Epithelial cell of proximal tubule (primary cell): ENCODE results near the gene SCAPER. TPM values are rescaled to one million over a fixed set of nuclear protein-coding genes. Genes with fewer than 3 reads are reported as not detected.

Experiments
- DNase-seq: peaks from one replicate; pipeline ENCODE4 v3.0.0-alpha.2; 2011; ENCODE audit warnings: low read depth
- H3K4me3 ChIP-seq: 2 replicates; pipeline ENCODE4 v1.5.1; 2011; ENCODE audit warnings: low read depth, mild to moderate bottlenecking, low read length
- CTCF ChIP-seq: conservative IDR thresholded peaks from 2 replicates; pipeline ENCODE4 v1.5.1; 2012; ENCODE audit warnings: low read depth, mild to moderate bottlenecking, low read length
- total RNA-seq: library from RNA; depleted of rRNA; stranded (reverse); fragments of >200 nt; gene quantifications from 2 replicates; pipeline ENCODE4 v1.2.3, GENCODE V29; 2015

SCAPER gene
- total RNA-seq, 1 donor from 2014 or later: 13.3 TPM

- no peak for DNase-seq
- no peak for TF ChIP-seq CTCF
- H3K4me3 ChIP-seq: no peak overlapping the region
Observed at GRCh38 chr15:76483752-76484151, 421.4 kb downstream of the SCAPER start.

GRCh38 chr15:76483018-76483417 is 422.1 kb downstream of the SCAPER start:
- TF ChIP-seq CTCF: no peak

GRCh38 chr15:76480267-76480666 is 424.9 kb downstream of the SCAPER start:
- no peak overlapping the region for H3K4me3 ChIP-seq
- no peak for TF ChIP-seq CTCF
- DNase-seq: no peak

More at GRCh38 chr15:76483018-76483417, 422.1 kb downstream of the SCAPER start:
- H3K4me3 ChIP-seq: no peak overlapping the region
- no peak for DNase-seq

- H3K4me3 ChIP-seq: no peak overlapping the region
- DNase-seq: no peak
- no peak for TF ChIP-seq CTCF
Observed at GRCh38 chr15:76470691-76471090, 434.4 kb downstream of the SCAPER start.

GRCh38 chr15:76468722-76469121 is 436.4 kb downstream of the SCAPER start:
- TF ChIP-seq CTCF: no peak
- no peak for DNase-seq
- no peak overlapping the region for H3K4me3 ChIP-seq

- H3K4me3 ChIP-seq: no peak overlapping the region
- DNase-seq: no peak
- no peak for TF ChIP-seq CTCF
Observed at GRCh38 chr15:76467136-76467535, 438.0 kb downstream of the SCAPER start.

GRCh38 chr15:76465728-76466127 is 439.4 kb downstream of the SCAPER start:
- H3K4me3 ChIP-seq: no peak overlapping the region
- no peak for DNase-seq
- no peak for TF ChIP-seq CTCF
